ENCODE data around the gene PCED1B.

The PCED1B gene

DNA sequence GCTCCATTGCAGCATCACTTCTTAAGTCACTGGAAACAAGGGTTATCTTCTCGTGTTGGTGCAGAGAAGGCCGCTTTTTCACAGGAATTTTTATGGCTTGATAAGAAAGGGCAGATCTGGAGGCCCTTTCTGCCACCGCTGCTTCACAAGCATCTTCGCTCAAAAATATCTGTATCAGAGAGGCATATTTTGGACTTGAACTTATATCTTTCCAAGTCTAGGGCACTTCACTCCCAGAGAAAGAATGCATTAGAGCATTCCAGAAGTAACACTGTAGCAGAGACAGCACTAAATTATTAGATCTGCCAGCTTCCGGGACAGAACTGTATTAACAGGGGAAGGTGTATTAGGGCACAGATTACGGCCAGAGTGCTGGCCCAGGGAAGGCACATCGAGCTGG is 152.0 kb downstream of the PCED1B start:
- peak; percentile 42 for DNase-seq (ENCODE audit: low read depth, low spot score)

DNA sequence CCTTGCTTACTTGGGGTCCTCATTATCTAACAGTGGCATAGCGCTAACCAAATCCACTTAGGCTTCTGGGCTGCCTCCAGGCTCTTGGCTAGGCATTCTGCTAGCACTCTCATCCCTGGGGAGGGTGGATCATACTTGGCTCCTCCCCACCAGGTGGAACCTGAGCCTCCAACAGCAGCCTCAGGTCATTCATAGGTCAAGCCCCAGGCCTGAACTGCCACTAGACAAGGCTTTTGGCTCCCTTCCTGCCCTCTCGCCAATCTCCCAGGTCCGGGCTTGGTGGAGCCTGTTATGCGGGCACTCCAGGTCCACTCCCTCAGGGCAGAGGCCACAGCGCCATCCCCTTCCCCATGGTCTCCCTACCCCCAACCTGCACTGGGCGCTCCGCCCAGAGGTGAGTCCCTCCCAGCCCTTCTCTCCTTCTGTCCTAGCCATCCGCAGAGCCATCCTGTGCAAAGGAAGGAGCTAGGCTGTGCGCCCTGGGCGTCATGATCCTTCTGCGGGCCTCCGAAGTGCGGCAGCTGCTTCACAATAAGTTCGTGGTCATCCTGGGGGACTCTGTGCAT is 155.2 kb downstream of the PCED1B start:
- DNase-seq (ENCODE audit: low read depth, low spot score) = peak; percentile 83

DNA sequence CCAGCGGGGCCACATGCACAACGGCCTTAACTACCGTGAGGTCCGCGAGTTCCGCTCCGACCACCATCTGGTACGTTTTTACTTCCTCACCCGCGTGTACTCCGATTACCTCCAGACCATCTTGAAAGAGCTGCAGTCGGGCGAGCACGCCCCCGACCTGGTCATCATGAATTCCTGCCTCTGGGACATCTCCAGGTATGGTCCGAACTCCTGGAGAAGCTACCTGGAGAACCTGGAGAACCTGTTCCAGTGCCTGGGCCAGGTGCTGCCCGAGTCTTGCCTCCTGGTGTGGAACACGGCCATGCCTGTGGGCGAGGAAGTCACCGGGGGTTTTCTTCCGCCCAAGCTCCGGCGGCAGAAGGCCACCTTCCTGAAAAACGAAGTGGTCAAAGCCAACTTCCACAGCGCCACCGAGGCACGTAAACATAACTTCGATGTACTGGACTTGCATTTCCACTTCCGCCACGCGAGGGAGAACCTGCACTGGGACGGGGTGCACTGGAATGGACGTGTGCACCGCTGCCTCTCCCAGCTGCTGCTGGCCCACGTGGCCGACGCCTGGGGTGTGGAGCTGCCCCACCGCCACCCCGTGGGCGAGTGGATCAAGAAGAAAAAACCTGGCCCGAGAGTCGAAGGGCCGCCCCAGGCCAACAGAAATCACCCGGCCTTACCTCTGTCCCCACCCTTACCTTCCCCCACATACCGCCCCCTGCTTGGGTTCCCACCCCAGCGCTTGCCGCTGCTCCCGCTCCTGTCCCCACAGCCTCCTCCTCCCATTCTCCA is 156.0 kb downstream of the PCED1B start:
- DNase-seq (ENCODE audit: low read depth, low spot score) = no peak

DNA sequence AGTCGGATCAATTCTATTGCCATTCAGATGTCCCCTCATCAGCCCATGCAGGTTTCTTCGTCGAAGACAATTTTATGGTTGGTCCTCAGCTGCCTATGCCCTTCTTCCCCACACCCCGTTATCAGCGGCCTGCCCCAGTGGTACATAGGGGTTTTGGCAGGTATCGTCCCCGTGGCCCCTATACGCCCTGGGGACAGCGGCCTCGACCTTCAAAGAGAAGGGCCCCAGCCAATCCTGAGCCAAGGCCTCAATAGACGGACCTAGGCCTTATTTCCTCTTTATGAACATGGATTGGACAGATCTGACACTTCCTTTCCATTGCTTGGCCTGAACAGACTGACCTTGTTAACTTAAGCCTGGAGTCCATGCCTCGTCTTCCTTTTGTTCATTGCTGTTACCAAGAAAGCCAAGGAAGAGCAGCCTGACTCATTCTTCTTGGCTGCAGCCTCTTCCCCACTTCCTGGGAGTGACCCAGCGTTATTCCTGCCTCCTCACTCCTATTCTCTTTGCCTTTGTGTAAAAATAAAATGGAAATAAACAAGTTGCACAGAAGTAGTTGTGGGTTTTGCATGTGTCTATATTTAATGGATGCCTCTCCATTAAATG is 156.8 kb downstream of the PCED1B start:
- no peak for DNase-seq (ENCODE audit: low read depth, low spot score)

DNA sequence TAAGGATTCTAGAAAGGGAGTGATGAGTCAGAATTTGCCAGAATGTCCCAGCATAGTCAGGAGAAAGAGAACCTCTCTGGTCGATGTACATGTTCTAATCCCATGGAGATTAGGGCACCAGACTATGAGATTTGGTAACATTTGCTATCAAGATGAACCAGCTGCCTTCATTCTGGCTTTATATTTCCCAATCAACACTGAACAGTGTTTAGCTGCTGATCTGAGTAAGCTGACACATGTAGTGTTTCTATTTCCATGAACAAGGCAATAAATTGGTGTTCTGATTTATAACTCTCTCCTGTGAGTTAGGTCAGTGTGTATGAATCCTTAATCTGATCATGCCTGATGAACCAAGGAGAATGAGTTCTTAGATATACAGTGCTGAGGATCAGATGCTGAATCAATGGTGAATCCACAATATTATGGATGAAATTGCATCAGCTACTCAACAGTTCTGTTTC is 158.4 kb downstream of the PCED1B start:
- DNase-seq (ENCODE audit: low read depth, low spot score) = no peak

DNA sequence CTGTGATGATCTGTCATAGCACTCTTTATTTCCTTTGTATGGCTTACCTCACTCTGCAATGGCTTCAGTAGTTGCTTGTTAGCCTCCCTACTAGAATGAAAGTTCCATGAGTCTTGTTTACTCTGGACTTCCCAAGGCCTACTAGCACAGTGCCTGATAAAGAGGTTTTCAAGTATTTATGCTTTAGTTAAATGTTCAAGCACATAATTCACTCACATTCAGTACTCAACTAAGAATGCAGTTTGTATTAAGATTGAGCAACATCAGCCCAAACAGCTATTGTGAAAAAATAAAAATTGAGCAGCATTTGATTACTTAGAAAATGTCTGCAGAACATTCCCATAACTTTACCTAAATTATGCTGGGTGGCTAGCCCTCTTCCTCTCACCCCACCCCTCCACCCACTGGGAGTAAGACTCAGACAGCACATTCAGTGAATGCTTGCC is 159.3 kb downstream of the PCED1B start:
- no peak for DNase-seq (ENCODE audit: low read depth, low spot score)

DNA sequence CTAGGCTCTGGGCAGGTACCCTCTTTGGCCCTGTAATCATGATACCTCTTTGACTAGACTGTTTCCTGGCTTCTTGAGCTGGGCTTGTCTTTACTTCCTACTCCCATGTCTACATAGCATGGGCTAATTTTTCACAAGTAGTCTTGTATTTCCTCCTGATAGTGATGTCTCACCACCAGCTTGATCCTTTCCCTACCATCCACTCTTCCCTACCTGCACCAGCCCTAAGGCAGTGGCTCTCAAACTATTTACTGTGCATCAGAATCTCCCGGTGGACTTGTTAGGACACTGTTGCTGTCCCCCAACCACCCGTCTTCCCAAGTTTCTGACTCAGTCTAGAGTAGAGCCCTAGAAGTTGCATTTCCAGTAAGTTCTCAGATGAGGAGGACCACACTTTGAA is 163.0 kb downstream of the PCED1B start:
- no peak for DNase-seq (ENCODE audit: low read depth, low spot score)

DNA sequence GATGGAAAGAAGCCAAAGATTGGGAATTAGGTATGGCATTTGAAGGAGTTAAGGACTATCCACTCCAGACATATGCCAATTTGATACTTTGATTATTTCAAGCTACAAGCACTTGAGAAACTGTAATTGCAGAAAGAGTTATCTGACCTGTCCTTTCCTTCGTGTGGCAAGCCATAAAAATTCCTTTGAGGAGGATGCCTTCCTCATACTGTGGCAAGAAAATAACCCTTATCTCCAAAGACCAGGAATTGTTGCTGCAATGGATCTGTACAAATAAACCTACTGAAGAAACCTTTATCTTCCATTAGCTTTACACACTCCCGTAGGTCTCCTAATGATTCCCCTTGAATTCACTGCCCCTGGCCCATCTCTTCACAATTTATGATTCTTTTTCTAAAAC is 165.4 kb downstream of the PCED1B start:
- no peak for DNase-seq (ENCODE audit: low read depth, low spot score)

DNA sequence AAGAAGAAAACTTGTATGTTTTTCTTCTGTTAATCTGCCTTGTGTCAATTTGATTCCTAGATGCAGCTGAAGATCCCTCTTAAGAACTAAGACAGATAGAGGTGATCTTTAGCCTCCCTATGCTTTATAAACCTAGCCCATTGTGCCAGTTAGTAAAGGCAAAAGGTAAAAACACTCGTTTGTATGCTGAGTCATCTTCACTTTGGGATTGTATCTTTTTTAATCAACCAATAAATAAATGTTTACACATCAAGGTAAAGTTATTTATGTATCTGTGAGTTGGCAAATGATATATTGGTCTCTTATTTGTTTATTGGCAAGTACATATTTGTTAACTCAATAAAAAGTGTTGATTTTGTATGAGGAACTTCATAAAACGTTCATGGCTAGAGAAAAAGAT is 166.2 kb downstream of the PCED1B start:
- no peak for DNase-seq (ENCODE audit: low read depth, low spot score)

DNA sequence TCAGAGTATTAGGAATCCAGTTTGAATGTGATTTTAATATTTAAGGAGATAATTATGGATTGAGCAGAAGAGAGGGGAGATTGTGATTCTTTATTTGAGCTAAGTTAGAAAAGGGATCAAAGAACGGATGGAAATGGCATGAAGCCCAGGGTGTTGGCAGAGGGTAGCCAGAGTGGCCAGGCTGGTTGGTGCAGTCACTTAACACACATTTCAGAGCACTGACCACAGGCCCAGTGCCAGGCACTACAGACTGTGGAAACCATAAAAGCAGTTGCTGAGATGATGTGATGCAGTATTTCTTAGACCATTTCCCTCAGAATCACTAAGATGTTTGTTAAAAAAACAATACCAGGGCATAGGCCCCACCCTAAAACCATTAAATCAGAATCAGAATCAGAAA is 168.0 kb downstream of the PCED1B start:
- DNase-seq (ENCODE audit: low read depth, low spot score) = no peak

DNA sequence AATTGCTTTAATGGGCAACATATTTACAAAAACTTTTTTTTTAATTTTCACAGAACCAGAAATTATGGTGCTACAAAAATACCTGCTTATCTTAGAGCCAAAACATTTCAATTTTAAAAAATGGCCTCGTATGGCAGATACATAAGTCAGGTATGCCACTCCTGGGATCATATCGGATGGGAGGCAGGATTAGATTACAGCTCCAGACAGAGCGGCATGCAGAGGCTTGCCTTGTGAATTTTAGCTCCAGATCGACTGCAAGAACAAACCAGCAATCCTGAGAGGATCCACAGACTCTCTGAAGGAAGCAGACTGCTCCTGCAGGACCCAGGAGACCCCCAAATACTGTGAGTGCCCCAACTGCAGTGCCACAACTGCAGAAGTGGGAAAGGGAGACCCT is 169.7 kb downstream of the PCED1B start:
- DNase-seq (ENCODE audit: low read depth, low spot score) = no peak

DNA sequence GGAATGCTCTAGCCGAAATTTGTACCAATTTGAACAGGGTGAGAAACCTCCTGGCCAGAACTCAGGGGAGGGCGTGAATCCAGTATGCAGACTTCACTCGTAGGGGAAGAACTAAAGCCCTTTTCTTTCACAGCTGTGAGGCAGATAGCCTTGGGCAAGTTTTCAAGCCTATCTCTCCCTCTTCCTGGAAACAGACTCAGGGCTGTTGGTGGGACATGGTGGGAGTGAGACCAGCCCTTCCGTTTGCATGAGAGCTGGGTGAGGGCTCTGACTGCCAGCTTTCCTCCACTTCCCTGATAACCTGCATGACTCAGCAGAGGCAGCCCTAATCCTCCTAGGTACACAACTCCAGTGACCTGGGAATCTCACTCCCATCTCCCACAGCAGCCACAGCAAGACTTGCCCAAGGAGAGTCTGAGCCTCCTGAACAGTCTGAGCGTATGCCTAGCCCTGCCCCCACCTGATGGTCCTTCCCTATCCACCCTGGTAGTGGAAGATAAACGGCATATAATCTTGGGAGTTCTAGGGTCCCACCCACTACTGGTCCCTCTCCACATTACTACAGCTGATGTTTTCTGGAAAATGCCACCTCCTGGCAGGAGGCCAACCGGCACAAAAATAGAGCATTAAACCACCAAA is 170.4 kb downstream of the PCED1B start:
- DNase-seq (ENCODE audit: low read depth, low spot score) = peak; percentile 87

DNA sequence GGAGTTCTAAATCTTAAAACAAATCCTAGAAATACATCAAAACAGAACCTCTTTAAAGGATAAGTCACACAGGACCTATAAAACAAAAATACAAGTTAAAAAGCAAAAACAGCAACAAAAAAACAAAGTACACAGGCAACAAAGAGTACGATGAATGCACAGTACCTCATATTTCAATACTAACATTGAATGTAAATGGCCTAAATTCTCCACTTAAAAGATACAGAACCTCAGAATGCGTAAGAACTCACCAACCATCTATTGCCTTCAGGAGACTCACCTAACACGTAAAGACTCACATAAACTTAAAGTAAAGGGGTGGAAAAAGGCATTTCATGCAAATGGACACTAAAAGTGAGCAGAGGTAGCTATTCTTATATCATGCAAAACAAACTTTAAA is 172.5 kb downstream of the PCED1B start:
- DNase-seq (ENCODE audit: low read depth, low spot score) = no peak

DNA sequence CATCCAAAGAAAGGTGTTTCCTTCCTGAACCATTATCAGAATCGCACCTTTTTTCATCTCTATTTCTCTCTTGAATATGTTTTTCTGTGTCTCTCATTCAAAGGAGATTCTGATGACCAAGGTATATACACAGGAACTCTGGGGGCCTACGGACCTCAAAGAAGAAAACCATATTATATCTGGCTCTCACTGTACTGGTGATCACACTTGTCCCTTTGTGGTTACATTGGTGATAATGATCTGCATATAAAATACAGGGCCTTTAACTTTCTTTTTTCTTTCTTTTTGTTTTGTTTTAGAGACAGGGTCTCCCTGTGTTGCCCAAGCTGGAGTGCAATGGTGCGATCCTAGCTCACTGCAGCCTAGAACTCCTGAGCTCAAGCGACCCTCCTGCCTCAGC is 185.5 kb downstream of the PCED1B start:
- no peak for DNase-seq (ENCODE audit: low read depth, low spot score)

DNA sequence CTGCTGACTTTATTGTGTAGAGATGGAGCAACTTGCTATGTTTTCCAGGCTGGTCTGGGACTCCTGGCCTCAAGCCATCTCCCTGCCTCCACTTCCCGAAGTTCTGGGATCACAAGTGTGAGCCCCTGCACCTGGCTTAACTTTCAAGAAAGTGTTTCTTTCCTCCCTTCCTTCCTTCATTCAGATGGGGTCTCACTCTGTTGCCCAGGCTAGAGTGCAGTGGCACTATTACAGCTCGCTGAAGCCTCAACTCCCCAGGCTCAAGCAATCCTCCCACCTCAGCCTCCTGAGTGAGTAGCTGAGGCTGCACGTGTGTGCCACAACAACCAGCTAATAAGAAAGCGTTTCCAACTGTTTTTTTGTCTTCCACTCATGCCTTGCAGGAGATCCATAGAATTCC is 186.0 kb downstream of the PCED1B start:
- no peak for DNase-seq (ENCODE audit: low read depth, low spot score)

DNA sequence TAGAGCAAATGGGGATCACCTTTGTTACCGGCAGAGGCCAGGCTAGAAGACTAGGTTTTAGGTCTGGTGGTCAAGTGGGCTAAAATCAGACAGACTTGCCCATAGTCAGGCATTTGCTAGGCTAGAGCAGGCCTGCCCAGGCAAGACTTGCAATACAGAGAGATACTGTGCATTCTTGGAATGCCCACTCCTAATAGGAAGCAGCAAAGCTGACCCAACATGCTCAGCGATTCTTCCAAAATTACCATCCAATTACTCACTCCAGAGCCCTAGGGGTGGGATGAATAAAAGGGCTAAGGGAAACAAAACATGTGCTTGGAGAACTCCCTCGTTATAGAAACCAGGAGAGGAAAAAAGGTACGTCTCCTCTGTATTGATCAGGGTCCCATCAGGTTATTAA is 188.2 kb downstream of the PCED1B start:
- no peak for DNase-seq (ENCODE audit: low read depth, low spot score)

DNA sequence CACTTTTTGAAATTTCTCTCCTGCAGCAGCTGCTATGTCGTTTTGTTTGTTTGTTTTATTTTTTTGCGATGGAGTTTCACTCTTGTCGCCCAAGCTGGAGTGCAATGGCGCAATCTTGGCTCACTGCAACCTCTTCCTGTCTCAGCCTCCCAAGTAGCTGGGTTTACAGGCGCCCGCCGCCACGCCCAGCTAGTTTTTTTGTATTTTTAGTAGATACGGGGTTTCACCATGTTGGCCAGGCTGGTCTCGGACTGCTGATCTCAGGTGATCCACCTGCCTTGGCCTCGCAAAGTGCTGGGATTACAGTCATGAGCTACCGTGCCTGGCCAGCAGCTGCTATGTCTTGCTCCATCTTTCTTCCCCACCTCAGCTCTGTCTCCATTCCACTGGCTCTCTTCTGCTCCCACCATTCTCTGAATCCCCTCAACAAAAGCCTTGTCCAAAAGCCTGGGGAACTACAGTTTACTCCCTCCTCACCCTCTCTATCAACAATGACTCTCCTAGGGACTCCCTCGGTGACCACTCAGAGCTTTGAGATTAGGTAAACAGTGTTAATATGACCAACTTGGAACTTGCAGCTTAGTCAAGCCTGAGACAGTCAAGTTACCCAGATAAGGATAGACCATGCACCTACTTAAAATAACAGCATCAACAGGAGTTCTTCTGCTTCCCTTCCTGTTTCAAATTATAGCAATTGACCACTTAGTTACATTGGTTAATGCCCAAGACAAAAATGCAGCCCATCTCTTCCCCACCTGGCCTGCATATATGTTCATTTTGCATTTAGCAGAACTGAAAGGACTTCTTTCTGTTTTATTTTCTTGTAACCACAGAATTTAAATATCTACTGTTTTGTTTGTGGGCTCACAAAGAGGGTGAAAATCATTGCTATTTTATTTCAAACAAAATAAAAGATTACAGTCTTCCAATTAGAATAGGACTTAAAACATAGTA is 189.4 kb downstream of the PCED1B start:
- DNase-seq (ENCODE audit: low read depth, low spot score) = no peak

DNA sequence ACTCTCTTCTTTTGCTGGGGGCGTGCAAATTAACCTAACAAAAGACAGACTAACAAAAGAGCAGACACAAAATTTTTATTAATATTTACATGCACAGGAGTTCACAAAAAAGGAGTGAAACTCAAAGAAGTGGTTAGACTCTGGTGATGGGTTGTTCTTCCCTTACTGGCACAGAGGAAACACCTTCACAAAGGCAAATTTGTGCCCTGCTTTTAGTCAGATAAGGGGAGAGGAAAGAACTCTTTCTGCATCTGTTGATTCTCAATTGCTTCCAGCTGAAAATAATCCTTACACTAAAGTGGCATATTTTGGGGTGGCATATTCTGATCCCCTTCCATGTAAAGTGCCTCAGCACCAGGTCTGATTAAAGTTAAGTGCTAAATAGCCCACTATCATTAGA is 190.5 kb downstream of the PCED1B start:
- DNase-seq (ENCODE audit: low read depth, low spot score) = no peak

DNA sequence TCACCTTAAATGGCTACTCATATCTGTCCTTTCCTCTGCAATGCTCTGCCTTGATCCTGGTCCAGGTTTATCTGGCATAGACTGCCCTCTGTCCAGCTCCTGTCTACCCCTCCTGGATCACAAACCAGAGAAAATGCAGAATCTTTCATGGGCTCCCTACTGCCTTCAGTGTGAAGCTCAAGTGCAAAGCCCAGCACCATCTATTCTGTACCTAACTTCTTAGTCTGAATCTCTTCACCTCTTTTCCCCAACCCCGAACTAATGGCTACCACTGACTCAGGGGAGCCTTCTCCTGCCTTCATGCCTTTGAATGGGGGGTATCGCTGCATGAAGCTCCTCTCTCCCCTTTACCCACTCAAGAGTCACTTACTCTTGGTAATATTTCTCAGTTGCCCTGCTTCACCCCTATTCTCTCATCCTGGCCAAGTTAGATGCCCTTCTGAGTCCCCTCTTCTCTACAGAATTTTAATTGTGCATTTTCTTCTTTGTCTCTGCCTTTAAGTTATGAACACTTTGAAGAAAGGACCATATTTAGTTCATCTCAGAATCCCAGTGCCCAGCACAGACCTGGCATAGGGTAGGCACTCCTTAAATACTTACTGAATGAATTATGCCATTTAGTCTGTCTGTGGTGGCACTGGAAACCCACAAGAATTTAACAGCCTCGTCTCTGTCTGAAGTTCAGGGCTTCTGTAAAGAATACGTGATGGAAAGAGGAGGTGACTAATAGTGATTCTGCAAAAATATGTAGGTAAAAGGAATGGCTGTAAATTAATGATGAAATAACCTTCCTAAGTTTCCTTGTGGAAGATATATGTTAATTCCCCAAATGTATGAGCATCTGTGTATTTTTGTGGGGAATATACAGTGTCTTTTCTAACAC is 191.6 kb downstream of the PCED1B start:
- DNase-seq (ENCODE audit: low read depth, low spot score) = no peak

DNA sequence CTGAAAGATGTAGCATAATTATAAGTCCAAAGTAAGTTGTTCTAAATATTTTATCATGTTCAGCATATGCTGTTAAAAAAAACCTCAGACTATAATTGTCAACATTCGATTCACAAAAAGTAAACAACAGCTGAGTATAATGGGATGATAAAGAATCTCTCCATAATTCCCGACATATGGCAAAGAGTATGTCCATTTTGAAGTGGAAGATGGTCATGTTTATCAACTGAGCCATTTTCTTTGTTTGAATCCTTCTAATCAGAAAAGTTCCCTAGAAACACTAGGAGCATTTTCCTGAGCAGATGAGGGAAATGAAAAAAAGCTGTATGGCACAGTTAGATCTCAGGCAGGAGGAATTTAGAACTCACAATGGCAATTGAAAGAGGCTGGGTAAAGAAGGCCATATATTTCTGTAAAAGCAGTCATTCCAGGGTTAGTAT is 192.4 kb downstream of the PCED1B start:
- DNase-seq (ENCODE audit: low read depth, low spot score) = no peak

All from ELF-1 (cell line).